Fibroblast of peridontal ligament (primary cell): ENCODE results near the gene BTBD9.
A peak's percentile ranks its signal among the peaks of the same experiment; 100 is the strongest.
"Not testable (repeated sequence)": the region's sequence is repeated elsewhere in the genome, so short reads cannot be mapped to it uniquely, and the experiment has no call there.

Source experiments
- DNase-seq: peaks from one replicate; pipeline ENCODE4 v3.0.0-alpha.2; 2010; ENCODE audit errors: extremely low read depth

Gene BTBD9

GRCh38 chr6:38387971-38388370 is 251.8 kb downstream of the BTBD9 start:
- DNase-seq, result peak; percentile 98

GRCh38 chr6:38387461-38387860 is 252.3 kb downstream of the BTBD9 start:
- DNase-seq, result no peak

- no peak for DNase-seq
Observed at GRCh38 chr6:38378801-38379200, 260.9 kb downstream of the BTBD9 start.

GRCh38 chr6:38375937-38376336 is 263.8 kb downstream of the BTBD9 start:
- no peak for DNase-seq

GRCh38 chr6:38375341-38375740 is 264.4 kb downstream of the BTBD9 start:
- DNase-seq, result no peak

GRCh38 chr6:38371881-38372280 is 267.8 kb downstream of the BTBD9 start:
- no peak for DNase-seq

- DNase-seq, result peak; percentile 69
Observed at GRCh38 chr6:38370653-38371601, 268.8 kb downstream of the BTBD9 start.

- peak; percentile 67 for DNase-seq
Observed at GRCh38 chr6:38367231-38367630, 272.5 kb downstream of the BTBD9 start.

- DNase-seq, result no peak
Observed at GRCh38 chr6:38366234-38366633, 273.5 kb downstream of the BTBD9 start.

- no peak for DNase-seq
Observed at GRCh38 chr6:38364775-38365174, 275.0 kb downstream of the BTBD9 start.

- DNase-seq, result peak; percentile 83
Observed at GRCh38 chr6:38364127-38364526, 275.6 kb downstream of the BTBD9 start.

- DNase-seq, result no peak
Observed at GRCh38 chr6:38355519-38355918, 284.2 kb downstream of the BTBD9 start.

- DNase-seq, result peak; percentile 49
Observed at GRCh38 chr6:38354905-38355304, 284.8 kb downstream of the BTBD9 start.

- DNase-seq, result no peak
Observed at GRCh38 chr6:38354037-38354381, 285.7 kb downstream of the BTBD9 start.

GRCh38 chr6:38353310-38354036 is 286.3 kb downstream of the BTBD9 start:
- DNase-seq, result peak; percentile 77

GRCh38 chr6:38352636-38353035 is 287.1 kb downstream of the BTBD9 start:
- no peak for DNase-seq

GRCh38 chr6:38350942-38351341 is 288.8 kb downstream of the BTBD9 start:
- DNase-seq, result peak; percentile 97

GRCh38 chr6:38350220-38350619 is 289.5 kb downstream of the BTBD9 start:
- no peak for DNase-seq

- peak; percentile 97 for DNase-seq
Observed at GRCh38 chr6:38349795-38350194, 289.9 kb downstream of the BTBD9 start.

GRCh38 chr6:38349221-38349620 is 290.5 kb downstream of the BTBD9 start:
- no peak for DNase-seq

GRCh38 chr6:38348371-38348770 is 291.4 kb downstream of the BTBD9 start:
- no peak for DNase-seq

GRCh38 chr6:38347829-38348228 is 291.9 kb downstream of the BTBD9 start:
- DNase-seq, result not testable (repeated sequence)
